Measurements from ENCODE around the gene SLCO4A1. TPM values are rescaled to one million over a fixed set of nuclear protein-coding genes. Genes with fewer than 3 reads are reported as not detected.

Gene SLCO4A1
- total and polyA plus RNA-seq, 2 donors (not counting 1 experiment from before 2014, with no cell fraction given), result 2.1 to 79.5 TPM

GRCh38 chr20:62711703-62712101, 69.4 kb downstream of the SLCO4A1 start:
- H3K36me3 ChIP-seq (replicated peaks in 1 of 2; ENCODE audit: control extremely low read depth in 1 of 2, control insufficient read depth in 1 of 2, extremely low read depth in 1 of 2, insufficient read depth in 2 of 2, low read length in 1 of 2), result no peaks in the 10 kb centered on the region
- no peak overlapping the region for H3K27ac ChIP-seq (ENCODE audit: low read length in 2 of 2)
- no peak overlapping the region for H3K9ac ChIP-seq (ENCODE audit: low read length)
- Mint-ChIP-seq H3K4me3 (no peak overlapping the region), H3K27ac (no peak overlapping the region), H3K27me3 (peaks cover 51% of the 10 kb centered on the region), H3K9me3 (ENCODE audit: insufficient read depth) (no peaks in the 10 kb centered on the region), H3K4me1 (peaks cover 2% of the 10 kb centered on the region)
- H3K27me3 ChIP-seq (replicated peaks in 1 of 4; ENCODE audit: control extremely low read depth in 1 of 4, control insufficient read depth in 3 of 4, insufficient read depth in 4 of 4, low read length in 3 of 4), result peaks cover 0 to 28% (median 11%) of the 10 kb centered on the region in 4 experiments
- intact Hi-C loops (cut with micrococcal nuclease), result no loop called here
- no peak overlapping the region for H3K4me2 ChIP-seq (replicated peaks; ENCODE audit: low read depth, low read length, poor library complexity, severe bottlenecking)
- H3K9me3 ChIP-seq (ENCODE audit: control extremely low read depth in 1 of 3, control insufficient read depth in 2 of 3, insufficient read depth in 1 of 3, low read length in 2 of 3), result no peaks in the 10 kb centered on the region
- ChIA-PET CTCF (no interaction called here), POLR2A (no interaction called here)
- H4K20me1 ChIP-seq (ENCODE audit: control insufficient read depth, insufficient read depth, low read length, poor library complexity, severe bottlenecking), result no peaks in the 10 kb centered on the region
- H3K4me1 ChIP-seq (ENCODE audit: control insufficient read depth in 2 of 2, insufficient read depth in 2 of 2, low read length in 2 of 2), result peaks cover 0 to 4% of the 10 kb centered on the region in 2 donors
- DNase-seq (no peak), ATAC-seq (ENCODE audit: low read depth) (no peak)
- WGBS (ENCODE audit: insufficient coverage), result 87% methylated on average over 23 of the region's 23 CpGs
- H3K79me2 ChIP-seq (ENCODE audit: control insufficient read depth, insufficient read depth, low read length), result no peaks in the 10 kb centered on the region
- H2AFZ ChIP-seq (ENCODE audit: insufficient read depth, low read depth, low read length, poor library complexity, severe bottlenecking), result no peak overlapping the region
- TF ChIP-seq EZH2 (IDR thresholded peaks at IDR 0.05; ENCODE audit: borderline replicate concordance, insufficient read depth, low read depth, low read length, poor library complexity, severe bottlenecking), result no peak
- TF ChIP-seq CTCF (IDR thresholded peaks at IDR 0.05), result no peak
- no peak overlapping the region for H3K4me3 ChIP-seq (ENCODE audit: control extremely low read depth in 1 of 5, extremely low read depth in 1 of 5, insufficient read depth in 1 of 5, low read depth in 2 of 5, low read length in 4 of 5)

- ChIA-PET CTCF (no interaction called here), POLR2A (no interaction called here)
- WGBS (ENCODE audit: insufficient coverage), result 90% methylated on average over 8 of the region's 8 CpGs
- Mint-ChIP-seq H3K4me3 (no peak overlapping the region), H3K9me3 (ENCODE audit: insufficient read depth) (no peaks in the 10 kb centered on the region), H3K4me1 (peaks cover 2% of the 10 kb centered on the region), H3K27me3 (peaks cover 45% of the 10 kb centered on the region), H3K27ac (no peak overlapping the region)
- Histone ChIP-seq H3K4me3 (ENCODE audit: control extremely low read depth in 1 of 5, extremely low read depth in 1 of 5, insufficient read depth in 1 of 5, low read depth in 2 of 5, low read length in 4 of 5) (no peak overlapping the region), H3K4me2 (replicated peaks; ENCODE audit: low read depth, low read length, poor library complexity, severe bottlenecking) (no peak overlapping the region), H2AFZ (ENCODE audit: insufficient read depth, low read depth, low read length, poor library complexity, severe bottlenecking) (no peak overlapping the region), H3K27me3 (replicated peaks in 1 of 4; ENCODE audit: control extremely low read depth in 1 of 4, control insufficient read depth in 3 of 4, insufficient read depth in 4 of 4, low read length in 3 of 4) (peaks cover 0 to 31% (median 10%) of the 10 kb centered on the region in 4 experiments), H3K79me2 (ENCODE audit: control insufficient read depth, insufficient read depth, low read length) (no peaks in the 10 kb centered on the region), H3K9me3 (ENCODE audit: control extremely low read depth in 1 of 3, control insufficient read depth in 2 of 3, insufficient read depth in 1 of 3, low read length in 2 of 3) (no peaks in the 10 kb centered on the region), H3K36me3 (replicated peaks in 1 of 2; ENCODE audit: control extremely low read depth in 1 of 2, control insufficient read depth in 1 of 2, extremely low read depth in 1 of 2, insufficient read depth in 2 of 2, low read length in 1 of 2) (no peaks in the 10 kb centered on the region), H4K20me1 (ENCODE audit: control insufficient read depth, insufficient read depth, low read length, poor library complexity, severe bottlenecking) (no peaks in the 10 kb centered on the region), H3K9ac (ENCODE audit: low read length) (no peak overlapping the region), H3K4me1 (ENCODE audit: control insufficient read depth in 2 of 2, insufficient read depth in 2 of 2, low read length in 2 of 2) (peaks cover 0 to 4% of the 10 kb centered on the region in 2 donors), H3K27ac (ENCODE audit: low read length in 2 of 2) (no peak overlapping the region)
- intact Hi-C loops (cut with micrococcal nuclease), result no loop called here
- DNase-seq, result no peak
- TF ChIP-seq EZH2 (IDR thresholded peaks at IDR 0.05; ENCODE audit: borderline replicate concordance, insufficient read depth, low read depth, low read length, poor library complexity, severe bottlenecking) (no peak), CTCF (IDR thresholded peaks at IDR 0.05) (no peak)
- ATAC-seq (ENCODE audit: low read depth), result no peak
These were observed 70.3 kb downstream of the SLCO4A1 start for GRCh38 chr20:62712606-62713005.

Measured in B cell (primary cell).